CD14-positive monocyte (primary cell): ENCODE results near the gene PSMD9. TPM values are rescaled to one million over a fixed set of nuclear protein-coding genes. Genes with fewer than 3 reads are reported as not detected.

Source experiments
- DNase-seq, 3 donors: peaks; one replicate each; pipeline ENCODE4 v3.0.0-alpha.2; 2011 to 2022
- H2AFZ ChIP-seq: 2 replicates; pipeline ENCODE4 v1.6.0; 2012; ENCODE audit warnings: mild to moderate bottlenecking, low read depth, low read length, inconsistent platforms; ENCODE audit not compliant: insufficient read depth, poor library complexity, severe bottlenecking
- H3K27ac ChIP-seq, 2 donors: 1 replicate in 1 of 2; 2 replicates in 1 of 2; pipeline ENCODE4 v1.5.1; 2012 to 2013; ENCODE audit warnings: low read length in 2 of 2, control low read depth in 1 of 2, inconsistent platforms in 1 of 2, low read depth in 1 of 2, mild to moderate bottlenecking in 1 of 2
- H3K27me3 ChIP-seq, 2 donors: one replicate each; pipeline versions ENCODE4 v1.6.0 to v1.6.1; 2011 to 2013; ENCODE audit warnings: low read length in 2 of 2; ENCODE audit not compliant: control insufficient read depth in 2 of 2, insufficient read depth in 2 of 2
- H3K36me3 ChIP-seq, 2 donors: replicated peaks in 1 of 2; 1 replicate in 1 of 2; 2 replicates in 1 of 2; pipeline versions ENCODE4 v1.5.1 to v1.6.1; 2012 to 2013; ENCODE audit warnings: low read length in 2 of 2, control low read depth in 1 of 2, inconsistent platforms in 1 of 2, mild to moderate bottlenecking in 1 of 2; ENCODE audit not compliant: insufficient read depth in 2 of 2, control insufficient read depth in 1 of 2
- H3K4me1 ChIP-seq, 2 donors: 1 replicate in 1 of 2; 2 replicates in 1 of 2; pipeline versions ENCODE4 v1.5.1 to v1.6.1; 2012 to 2013; ENCODE audit warnings: low read length in 2 of 2, control low read depth in 1 of 2, inconsistent platforms in 1 of 2, mild to moderate bottlenecking in 1 of 2, moderate library complexity in 1 of 2; ENCODE audit not compliant: insufficient read depth in 2 of 2, control insufficient read depth in 1 of 2
- H3K4me2 ChIP-seq: replicated peaks from 2 replicates; pipeline ENCODE3; 2012; ENCODE audit warnings: low read length, moderate library complexity, mild to moderate bottlenecking; ENCODE audit not compliant: poor library complexity, severe bottlenecking; ENCODE audit errors: extremely low read depth
- H3K4me3 ChIP-seq, 3 experiments: fragments of 200-600 bp in 1 of 3; sonication (generic) in 1 of 3; replicated peaks in 1 of 3; 1 replicate in 2 of 3; 2 replicates in 1 of 3; pipeline ENCODE4 v1.5.1; 2011 to 2013; ENCODE audit warnings: low read length in 3 of 3, mild to moderate bottlenecking in 3 of 3, control low read depth in 2 of 3, low read depth in 2 of 3, inconsistent platforms in 1 of 3, moderate library complexity in 1 of 3
- H3K79me2 ChIP-seq: 2 replicates; pipeline ENCODE4 v1.6.0; 2012; ENCODE audit warnings: mild to moderate bottlenecking, control low read depth, inconsistent platforms, low read length, moderate library complexity; ENCODE audit not compliant: insufficient read depth
- H3K9ac ChIP-seq: 2 replicates; pipeline ENCODE4 v1.6.0; 2017; ENCODE audit warnings: low read length, mild to moderate bottlenecking; ENCODE audit not compliant: insufficient read depth, poor library complexity, severe bottlenecking
- H3K9me3 ChIP-seq, 2 donors: replicated peaks in 1 of 2; 1 replicate in 1 of 2; 2 replicates in 1 of 2; pipeline versions ENCODE4 v1.5.1 to v1.6.1; 2012 to 2013; ENCODE audit warnings: low read length in 2 of 2, control low read depth in 1 of 2; ENCODE audit not compliant: control insufficient read depth in 1 of 2, insufficient read depth in 1 of 2
- H4K20me1 ChIP-seq: 2 replicates; pipeline ENCODE4 v1.6.0; 2012; ENCODE audit warnings: mild to moderate bottlenecking, low read length, control low read depth, moderate library complexity; ENCODE audit not compliant: insufficient read depth
- H3K27ac Mint-ChIP-seq, 7 donors: one replicate each; pipeline ENCODE4 v1.8.0; 2020; ENCODE audit warnings: mild to moderate bottlenecking in 7 of 7, mixed read lengths in 7 of 7, moderate library complexity in 6 of 7, inconsistent platforms in 2 of 7
- H3K27me3 Mint-ChIP-seq, 3 donors: one replicate each; pipeline ENCODE4 v1.8.0; 2021 to 2022; ENCODE audit warnings: low read depth in 3 of 3, mild to moderate bottlenecking in 3 of 3, mixed read lengths in 3 of 3, moderate library complexity in 3 of 3, inconsistent platforms in 1 of 3
- H3K36me3 Mint-ChIP-seq, 2 donors: one replicate each; pipeline ENCODE4 v1.8.0; 2020; ENCODE audit warnings: mixed read lengths in 2 of 2, inconsistent platforms in 1 of 2, mild to moderate bottlenecking in 1 of 2
- H3K4me1 Mint-ChIP-seq: one replicate; pipeline ENCODE4 v1.8.0; 2020; ENCODE audit warnings: mild to moderate bottlenecking, mixed read lengths
- H3K4me3 Mint-ChIP-seq, 2 donors: one replicate each; pipeline ENCODE4 v1.8.0; 2020; ENCODE audit warnings: mild to moderate bottlenecking in 2 of 2, mixed read lengths in 2 of 2, moderate library complexity in 1 of 2
- H3K9me3 Mint-ChIP-seq, 7 donors: one replicate each; pipeline ENCODE4 v1.8.0; 2020 to 2022; ENCODE audit warnings: mixed read lengths in 7 of 7, mild to moderate bottlenecking in 6 of 7, moderate library complexity in 6 of 7, inconsistent platforms in 2 of 7
- WGBS: methylation state at CpG from one replicate; pipeline ENCODE4 v1.1.5; 2013; ENCODE audit warnings: missing lambda C conversion rate; ENCODE audit not compliant: insufficient coverage; 5-methylcytosine and 5-hydroxymethylcytosine counted together
- intact Hi-C, 2 donors: fragments of 100-400 bp; cut with micrococcal nuclease; formaldehyde crosslinking; loops; one replicate each; pipeline versions ENCODE4 v1.15.0 to v1.15.1; 2023
- polyA plus RNA-seq, 3 donors: library from polyadenylated mRNA; depleted of rRNA in 1 of 3; unstranded in 2 of 3; stranded (reverse) in 1 of 3; fragments of 300-500 nt in 2 of 3; fragments of >200 nt in 1 of 3; fragmentation: Illumina TruSeq in 2 of 3; gene quantifications; 1 replicate in 2 of 3; 2 replicates in 1 of 3; pipeline ENCODE4 v1.2.3, GENCODE V29; 2012 to 2021
- TF ChIP-seq, protein P1 (sequence below): fragments of 200-600 bp; IDR thresholded peaks from one replicate; pipeline ENCODE4 v1.8.0; 2022; ENCODE audit warnings: antibody characterized with exemption, mild to moderate bottlenecking

The PSMD9 gene
- polyA plus RNA-seq, 3 donors = 89.6 to 135 (median 93.3) TPM

DNA sequence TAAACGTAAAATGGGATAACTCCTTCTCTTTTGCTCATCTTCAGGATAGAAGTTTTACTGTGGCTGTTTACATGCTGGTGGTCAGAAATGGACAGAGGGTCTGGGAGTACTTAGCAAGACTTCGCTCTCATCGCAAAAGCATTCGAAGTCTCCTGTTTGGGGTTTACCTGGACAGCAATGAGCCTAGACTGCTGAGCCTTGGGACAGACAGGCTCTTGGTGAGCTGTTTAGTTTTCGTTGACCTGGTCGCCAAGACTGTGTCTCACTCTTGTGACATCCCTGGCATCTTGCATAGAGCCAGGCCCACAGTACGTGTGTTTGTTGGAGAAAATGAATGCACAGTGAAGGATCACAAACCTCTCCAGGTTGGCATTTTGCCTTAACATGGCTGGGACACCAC, 72.0 kb downstream of the PSMD9 start:
- Mint-ChIP-seq H3K4me1 (no peaks in the 10 kb centered on the region), H3K27me3 (peaks cover 0 to 1% (median 0%) of the 10 kb centered on the region in 3 donors), H3K27ac (peak overlapping the region in 1 of 7 donors; percentile 56), H3K36me3 (no peaks in the 10 kb centered on the region), H3K4me3 (no peak overlapping the region), H3K9me3 (peaks cover 0 to 2% (median 0%) of the 10 kb centered on the region in 7 donors)
- intact Hi-C loops = no loop called here
- TF ChIP-seq, protein P1, sequence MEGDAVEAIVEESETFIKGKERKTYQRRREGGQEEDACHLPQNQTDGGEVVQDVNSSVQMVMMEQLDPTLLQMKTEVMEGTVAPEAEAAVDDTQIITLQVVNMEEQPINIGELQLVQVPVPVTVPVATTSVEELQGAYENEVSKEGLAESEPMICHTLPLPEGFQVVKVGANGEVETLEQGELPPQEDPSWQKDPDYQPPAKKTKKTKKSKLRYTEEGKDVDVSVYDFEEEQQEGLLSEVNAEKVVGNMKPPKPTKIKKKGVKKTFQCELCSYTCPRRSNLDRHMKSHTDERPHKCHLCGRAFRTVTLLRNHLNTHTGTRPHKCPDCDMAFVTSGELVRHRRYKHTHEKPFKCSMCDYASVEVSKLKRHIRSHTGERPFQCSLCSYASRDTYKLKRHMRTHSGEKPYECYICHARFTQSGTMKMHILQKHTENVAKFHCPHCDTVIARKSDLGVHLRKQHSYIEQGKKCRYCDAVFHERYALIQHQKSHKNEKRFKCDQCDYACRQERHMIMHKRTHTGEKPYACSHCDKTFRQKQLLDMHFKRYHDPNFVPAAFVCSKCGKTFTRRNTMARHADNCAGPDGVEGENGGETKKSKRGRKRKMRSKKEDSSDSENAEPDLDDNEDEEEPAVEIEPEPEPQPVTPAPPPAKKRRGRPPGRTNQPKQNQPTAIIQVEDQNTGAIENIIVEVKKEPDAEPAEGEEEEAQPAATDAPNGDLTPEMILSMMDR = no peak
- H4K20me1 ChIP-seq = no peaks in the 10 kb centered on the region
- H2AFZ ChIP-seq = no peak overlapping the region
- H3K9me3 ChIP-seq = no peaks in the 10 kb centered on the region
- H3K36me3 ChIP-seq = no peaks in the 10 kb centered on the region
- no peak overlapping the region for H3K4me2 ChIP-seq
- no peak for DNase-seq
- no peaks in the 10 kb centered on the region for H3K79me2 ChIP-seq
- H3K27ac ChIP-seq = no peak overlapping the region
- H3K4me3 ChIP-seq = no peak overlapping the region
- H3K4me1 ChIP-seq = no peaks in the 10 kb centered on the region
- 96% methylated on average over 6 of the region's 7 CpGs for WGBS
- H3K9ac ChIP-seq = no peak overlapping the region
- no peaks in the 10 kb centered on the region for H3K27me3 ChIP-seq

DNA sequence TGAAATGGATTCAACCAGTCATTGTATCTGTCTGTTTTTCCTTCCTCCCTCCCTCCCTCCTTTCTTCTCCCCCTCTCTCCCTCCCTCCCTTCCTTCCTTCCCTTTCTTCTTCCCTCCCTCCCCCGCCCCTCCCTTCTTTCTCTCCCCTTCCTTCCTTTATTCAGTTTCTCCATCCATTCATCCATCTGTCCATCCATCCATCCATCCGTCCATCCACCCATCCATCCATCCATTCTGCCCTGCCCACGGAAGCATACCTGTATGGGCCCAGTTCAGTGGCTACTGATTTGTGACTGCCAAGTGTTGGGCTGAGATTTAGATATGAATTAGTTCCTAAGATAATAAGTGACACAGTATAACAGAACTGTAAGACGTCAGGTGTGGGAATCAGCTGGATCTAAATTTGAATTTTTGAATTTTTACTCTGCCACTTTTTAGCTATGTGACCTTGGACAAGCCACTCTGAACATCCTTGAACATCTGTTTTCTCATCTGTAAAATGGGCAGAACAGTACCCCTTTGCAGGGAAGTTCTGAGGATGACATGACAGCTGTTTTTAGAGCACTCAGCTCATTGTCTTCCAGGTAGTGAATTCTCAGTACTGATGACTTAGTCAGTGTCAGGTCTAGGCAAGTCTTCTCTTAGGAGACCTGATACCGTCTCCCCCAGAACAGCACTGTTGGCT, 72.7 kb downstream of the PSMD9 start:
- Histone ChIP-seq H3K27me3 (no peaks in the 10 kb centered on the region), H2AFZ (no peak overlapping the region), H3K4me2 (no peak overlapping the region), H4K20me1 (no peaks in the 10 kb centered on the region), H3K4me1 (no peaks in the 10 kb centered on the region), H3K9me3 (no peaks in the 10 kb centered on the region), H3K9ac (no peak overlapping the region), H3K4me3 (no peak overlapping the region), H3K79me2 (no peaks in the 10 kb centered on the region), H3K36me3 (no peaks in the 10 kb centered on the region), H3K27ac (no peak overlapping the region)
- WGBS = 90% methylated on average over 3 of the region's 5 CpGs
- Mint-ChIP-seq H3K27ac (no peak overlapping the region), H3K36me3 (no peaks in the 10 kb centered on the region), H3K27me3 (peaks cover 0 to 1% (median under 1%) of the 10 kb centered on the region in 3 donors), H3K4me3 (no peak overlapping the region), H3K4me1 (no peaks in the 10 kb centered on the region), H3K9me3 (peaks cover 0 to 2% (median 0%) of the 10 kb centered on the region in 7 donors)
- no peak for DNase-seq
- TF ChIP-seq, protein P1 = no peak
- intact Hi-C loops = no loop called here
